ENCODE results near the gene PREPL. TPM values are rescaled to one million over a fixed set of nuclear protein-coding genes. Genes with fewer than 3 reads are reported as not detected.

The PREPL gene
- total and polyA plus RNA-seq, 7 experiments from 2014 or later: 16.8 to 41.9 (median 25.8) TPM

GRCh38 chr2:44352510-44352909, 8.8 kb downstream of the PREPL start:
- intact Hi-C loops (cut with micrococcal nuclease): no loop called here
- H3K27ac Mint-ChIP-seq: no peak overlapping the region

GRCh38 chr2:44351676-44352075, 9.6 kb downstream of the PREPL start:
- intact Hi-C loops (cut with micrococcal nuclease): no loop called here
- Histone ChIP-seq H3K36me3 (ENCODE audit: control insufficient read depth in 2 of 3, insufficient read depth in 3 of 3, low read length in 3 of 3) (no peaks in the 10 kb centered on the region), H3K9me3 (ENCODE audit: control insufficient read depth in 2 of 3, low read length in 3 of 3) (no peaks in the 10 kb centered on the region), H3K27ac (ENCODE audit: low read depth, low read length) (no peak overlapping the region), H3K27me3 (ENCODE audit: control insufficient read depth in 2 of 2, insufficient read depth in 2 of 2, low read length in 2 of 2) (no peaks in the 10 kb centered on the region), H3K4me1 (ENCODE audit: control insufficient read depth in 2 of 2, insufficient read depth in 2 of 2, low read length in 2 of 2) (no peaks in the 10 kb centered on the region), H3K4me3 (ENCODE audit: low read length) (no peak overlapping the region)
- peak overlapping the region in 1 of 9 donors; percentile 3 for H3K27ac Mint-ChIP-seq
- DNase-seq (no peak), ATAC-seq (no peak)
- peaks cover 0 to 25% (median 3%) of the 10 kb centered on the region in 5 donors for H3K36me3 Mint-ChIP-seq
- ChIA-PET CTCF (no interaction called here), POLR2A (interaction anchor here (0.6 to 1.6 kb wide), 2 partner anchors 10 to 11 kb away, joined by 4 to 7 read pairs; partner anchors contain the start of genes CAMKMT and PREPL)
- H3K9me3 Mint-ChIP-seq: no peaks in the 10 kb centered on the region
- H3K27me3 Mint-ChIP-seq: no peaks in the 10 kb centered on the region
- H3K4me1 Mint-ChIP-seq: peaks cover 2 to 60% (median 37%) of the 10 kb centered on the region in 7 donors
- no peak overlapping the region for H3K4me3 Mint-ChIP-seq

More at GRCh38 chr2:44352510-44352909, 8.8 kb downstream of the PREPL start:
- H3K27me3 Mint-ChIP-seq: no peaks in the 10 kb centered on the region
- POLR2A ChIA-PET: interaction anchor here (0.6 to 1.6 kb wide), 2 partner anchors 9 to 11 kb away, joined by 4 to 7 read pairs; partner anchors contain the start of genes CAMKMT and PREPL
- Histone ChIP-seq H3K9me3 (ENCODE audit: control insufficient read depth in 2 of 3, low read length in 3 of 3) (no peaks in the 10 kb centered on the region), H3K4me3 (ENCODE audit: low read length) (no peak overlapping the region), H3K36me3 (ENCODE audit: control insufficient read depth in 2 of 3, insufficient read depth in 3 of 3, low read length in 3 of 3) (no peaks in the 10 kb centered on the region), H3K4me1 (ENCODE audit: control insufficient read depth in 2 of 2, insufficient read depth in 2 of 2, low read length in 2 of 2) (no peaks in the 10 kb centered on the region), H3K27me3 (ENCODE audit: control insufficient read depth in 2 of 2, insufficient read depth in 2 of 2, low read length in 2 of 2) (no peaks in the 10 kb centered on the region), H3K27ac (ENCODE audit: low read depth, low read length) (no peak overlapping the region)
- peak overlapping the region in 1 of 10 donors; percentile 33 for H3K4me3 Mint-ChIP-seq
- peaks cover 0 to 21% (median 3%) of the 10 kb centered on the region in 5 donors for H3K36me3 Mint-ChIP-seq
- peaks cover 2 to 64% (median 41%) of the 10 kb centered on the region in 7 donors for H3K4me1 Mint-ChIP-seq
- H3K9me3 Mint-ChIP-seq: no peaks in the 10 kb centered on the region
- no peak for DNase-seq
- CTCF ChIA-PET: no interaction called here
- no peak for ATAC-seq

GRCh38 chr2:44351088-44351487, 10.2 kb downstream of the PREPL start:
- Histone ChIP-seq H3K27me3 (ENCODE audit: control insufficient read depth in 2 of 2, insufficient read depth in 2 of 2, low read length in 2 of 2) (no peaks in the 10 kb centered on the region), H3K27ac (ENCODE audit: low read depth, low read length) (no peak overlapping the region), H3K9me3 (ENCODE audit: control insufficient read depth in 2 of 3, low read length in 3 of 3) (no peaks in the 10 kb centered on the region), H3K4me1 (ENCODE audit: control insufficient read depth in 2 of 2, insufficient read depth in 2 of 2, low read length in 2 of 2) (no peaks in the 10 kb centered on the region), H3K4me3 (ENCODE audit: low read length) (no peak overlapping the region), H3K36me3 (ENCODE audit: control insufficient read depth in 2 of 3, insufficient read depth in 3 of 3, low read length in 3 of 3) (no peaks in the 10 kb centered on the region)
- ChIA-PET POLR2A (no interaction called here), CTCF (interaction anchor here (0.6 kb wide), 1 partner anchor 38 kb away, joined by 3 read pairs; no protein-coding TSS in a partner anchor)
- intact Hi-C loops (cut with micrococcal nuclease): no loop called here
- no peaks in the 10 kb centered on the region for H3K9me3 Mint-ChIP-seq
- DNase-seq (no peak), ATAC-seq (no peak)
- no peak overlapping the region for H3K4me3 Mint-ChIP-seq
- H3K27ac Mint-ChIP-seq: peak overlapping the region in 3 of 9 donors; percentile 2 to 78 (median 12)
- H3K27me3 Mint-ChIP-seq: no peaks in the 10 kb centered on the region
- peaks cover 2 to 60% (median 37%) of the 10 kb centered on the region in 7 donors for H3K4me1 Mint-ChIP-seq
- peaks cover 0 to 29% (median 4%) of the 10 kb centered on the region in 5 donors for H3K36me3 Mint-ChIP-seq

GRCh38 chr2:44349506-44349905, 11.8 kb downstream of the PREPL start:
- ChIA-PET CTCF (no interaction called here), POLR2A (interaction anchor here (0.6 to 1.7 kb wide), 2 partner anchors 12 to 17 kb away, joined by 3 to 7 read pairs; partner anchors contain the start of genes CAMKMT and PREPL)
- Mint-ChIP-seq H3K4me3 (no peak overlapping the region), H3K36me3 (peaks cover 0 to 20% (median 3%) of the 10 kb centered on the region in 5 donors), H3K27ac (no peak overlapping the region), H3K9me3 (no peaks in the 10 kb centered on the region), H3K4me1 (peaks cover 2 to 52% (median 30%) of the 10 kb centered on the region in 7 donors), H3K27me3 (no peaks in the 10 kb centered on the region)
- Histone ChIP-seq H3K36me3 (ENCODE audit: control insufficient read depth in 2 of 3, insufficient read depth in 3 of 3, low read length in 3 of 3) (peaks cover 0 to 6% (median 4%) of the 10 kb centered on the region in 3 experiments), H3K27me3 (ENCODE audit: control insufficient read depth in 2 of 2, insufficient read depth in 2 of 2, low read length in 2 of 2) (no peaks in the 10 kb centered on the region), H3K27ac (ENCODE audit: low read depth, low read length) (no peak overlapping the region), H3K4me1 (ENCODE audit: control insufficient read depth in 2 of 2, insufficient read depth in 2 of 2, low read length in 2 of 2) (no peaks in the 10 kb centered on the region), H3K4me3 (ENCODE audit: low read length) (no peak overlapping the region), H3K9me3 (ENCODE audit: control insufficient read depth in 2 of 3, low read length in 3 of 3) (no peaks in the 10 kb centered on the region)
- DNase-seq: no peak
- intact Hi-C loops (cut with micrococcal nuclease): no loop called here
- no peak for ATAC-seq

GRCh38 chr2:44348400-44348799, 12.9 kb downstream of the PREPL start:
- ATAC-seq (no peak), DNase-seq (no peak)
- H3K4me3 ChIP-seq (ENCODE audit: low read length): no peak overlapping the region
- H3K4me3 Mint-ChIP-seq: no peak overlapping the region
- ChIA-PET POLR2A (interaction anchor here (1.7 kb wide), 1 partner anchor 13 kb away, joined by 7 read pairs; the partner anchor contains the start of genes CAMKMT and PREPL), CTCF (interaction anchor here (0.7 to 1.0 kb wide), 3 partner anchors 8 to 260 kb away, joined by 3 to 5 read pairs (median 4); no protein-coding TSS in a partner anchor)
- no peaks in the 10 kb centered on the region for H3K4me1 ChIP-seq (ENCODE audit: control insufficient read depth in 2 of 2, insufficient read depth in 2 of 2, low read length in 2 of 2)
- no peaks in the 10 kb centered on the region for H3K9me3 ChIP-seq (ENCODE audit: control insufficient read depth in 2 of 3, low read length in 3 of 3)
- H3K27ac ChIP-seq (ENCODE audit: low read depth, low read length): no peak overlapping the region
- H3K4me1 Mint-ChIP-seq: peaks cover 2 to 52% (median 27%) of the 10 kb centered on the region in 7 donors
- intact Hi-C loops (cut with micrococcal nuclease): no loop called here
- H3K9me3 Mint-ChIP-seq: no peaks in the 10 kb centered on the region
- no peaks in the 10 kb centered on the region for H3K27me3 ChIP-seq (ENCODE audit: control insufficient read depth in 2 of 2, insufficient read depth in 2 of 2, low read length in 2 of 2)
- no peak overlapping the region for H3K27ac Mint-ChIP-seq
- H3K36me3 ChIP-seq (ENCODE audit: control insufficient read depth in 2 of 3, insufficient read depth in 3 of 3, low read length in 3 of 3): peaks cover 0 to 6% (median 6%) of the 10 kb centered on the region in 3 experiments
- H3K36me3 Mint-ChIP-seq: peaks cover 0 to 16% (median 3%) of the 10 kb centered on the region in 5 donors
- no peaks in the 10 kb centered on the region for H3K27me3 Mint-ChIP-seq

GRCh38 chr2:44347526-44347925, 13.8 kb downstream of the PREPL start:
- no peaks in the 10 kb centered on the region for H3K27me3 Mint-ChIP-seq
- no peak overlapping the region for H3K4me3 ChIP-seq (ENCODE audit: low read length)
- H3K27me3 ChIP-seq (ENCODE audit: control insufficient read depth in 2 of 2, insufficient read depth in 2 of 2, low read length in 2 of 2): no peaks in the 10 kb centered on the region
- peaks cover 0 to 11% (median 6%) of the 10 kb centered on the region in 3 experiments for H3K36me3 ChIP-seq (ENCODE audit: control insufficient read depth in 2 of 3, insufficient read depth in 3 of 3, low read length in 3 of 3)
- peaks cover 0 to 19% (median 8%) of the 10 kb centered on the region in 5 donors for H3K36me3 Mint-ChIP-seq
- CTCF ChIA-PET: interaction anchor here (0.6 kb wide), 1 partner anchor 42 kb away, joined by 3 read pairs; no protein-coding TSS in a partner anchor
- no peaks in the 10 kb centered on the region for H3K9me3 Mint-ChIP-seq
- POLR2A ChIA-PET: interaction anchor here (1.7 kb wide), 1 partner anchor 14 kb away, joined by 7 read pairs; the partner anchor contains the start of genes CAMKMT and PREPL
- H3K4me3 Mint-ChIP-seq: no peak overlapping the region
- intact Hi-C loops (cut with micrococcal nuclease): no loop called here
- no peak overlapping the region for H3K27ac ChIP-seq (ENCODE audit: low read depth, low read length)
- H3K4me1 ChIP-seq (ENCODE audit: control insufficient read depth in 2 of 2, insufficient read depth in 2 of 2, low read length in 2 of 2): no peaks in the 10 kb centered on the region
- ATAC-seq (no peak), DNase-seq (no peak)
- peaks cover 2 to 53% (median 23%) of the 10 kb centered on the region in 7 donors for H3K4me1 Mint-ChIP-seq
- H3K27ac Mint-ChIP-seq: no peak overlapping the region
- no peaks in the 10 kb centered on the region for H3K9me3 ChIP-seq (ENCODE audit: control insufficient read depth in 2 of 3, low read length in 3 of 3)
